Trophoblast cell (in vitro differentiated cells and primary cell): ENCODE results near the gene CD80.
"Not testable (repeated sequence)": the region's sequence is repeated elsewhere in the genome, so short reads cannot be mapped to it uniquely, and the experiment has no call there.

ENCODE experiments used
- DNase-seq, 2 donors: peaks; one replicate each; pipeline ENCODE4 v3.0.0-alpha.2; 2016
- H2AFZ ChIP-seq: 2 replicates; pipeline ENCODE4 v1.6.1; 2013; ENCODE audit warnings: low read length, moderate library complexity, mild to moderate bottlenecking; ENCODE audit not compliant: insufficient read depth, poor library complexity
- H2AK5ac ChIP-seq: 2 replicates; pipeline ENCODE4 v1.6.1; 2013; ENCODE audit warnings: mild to moderate bottlenecking, low read length
- H2BK120ac ChIP-seq: 2 replicates; pipeline ENCODE4 v1.6.1; 2013; ENCODE audit warnings: low read length, mild to moderate bottlenecking, moderate library complexity; ENCODE audit not compliant: insufficient read depth, poor library complexity
- H2BK12ac ChIP-seq: 2 replicates; pipeline ENCODE4 v1.6.1; 2013; ENCODE audit warnings: mild to moderate bottlenecking, low read length, moderate library complexity
- H2BK5ac ChIP-seq: 2 replicates; pipeline ENCODE4 v1.6.1; 2013; ENCODE audit warnings: low read length, low read depth, moderate library complexity, mild to moderate bottlenecking; ENCODE audit not compliant: poor library complexity
- H3K14ac ChIP-seq: 2 replicates; pipeline ENCODE4 v1.6.1; 2013; ENCODE audit warnings: mild to moderate bottlenecking, low read length
- H3K18ac ChIP-seq: 2 replicates; pipeline ENCODE4 v1.6.1; 2013; ENCODE audit warnings: mild to moderate bottlenecking, low read length
- H3K23ac ChIP-seq: 2 replicates; pipeline ENCODE4 v1.6.1; 2013; ENCODE audit warnings: low read length
- H3K27ac ChIP-seq: 2 replicates; pipeline ENCODE4 v1.5.1; 2013; ENCODE audit warnings: low read depth, mild to moderate bottlenecking, inconsistent platforms, low read length, moderate library complexity
- H3K27me3 ChIP-seq: 2 replicates; pipeline ENCODE4 v1.6.1; 2013; ENCODE audit warnings: inconsistent platforms, mild to moderate bottlenecking, low read length, moderate library complexity; ENCODE audit not compliant: insufficient read depth
- H3K36me3 ChIP-seq, 2 experiments: 1 replicate in 1 of 2; 2 replicates in 1 of 2; pipeline ENCODE4 v1.6.1; 2013; ENCODE audit warnings: low read length in 2 of 2, mild to moderate bottlenecking in 2 of 2, moderate library complexity in 1 of 2; ENCODE audit not compliant: insufficient read depth in 2 of 2, control insufficient read depth in 1 of 2
- H3K4ac ChIP-seq: 2 replicates; pipeline ENCODE4 v1.6.1; 2013; ENCODE audit warnings: low read depth, mild to moderate bottlenecking, low read length, moderate library complexity
- H3K4me1 ChIP-seq, 2 experiments: 1 replicate in 1 of 2; 2 replicates in 1 of 2; pipeline ENCODE4 v1.6.1; 2013; ENCODE audit warnings: low read length in 2 of 2, mild to moderate bottlenecking in 2 of 2, moderate library complexity in 1 of 2; ENCODE audit not compliant: insufficient read depth in 2 of 2, control insufficient read depth in 1 of 2
- H3K4me2 ChIP-seq: 2 replicates; pipeline ENCODE4 v1.6.1; 2013; ENCODE audit warnings: inconsistent platforms, mild to moderate bottlenecking, low read length, moderate library complexity
- H3K4me3 ChIP-seq: 2 replicates; pipeline ENCODE4 v1.5.1; 2013; ENCODE audit warnings: mild to moderate bottlenecking, low read depth, low read length, inconsistent platforms
- H3K79me1 ChIP-seq: one replicate; pipeline ENCODE4 v1.6.1; 2013; ENCODE audit warnings: low read length
- H3K79me2 ChIP-seq: 2 replicates; pipeline ENCODE4 v1.6.1; 2013; ENCODE audit warnings: low read length, mild to moderate bottlenecking; ENCODE audit not compliant: control insufficient read depth, insufficient read depth, poor library complexity
- H3K9ac ChIP-seq: 2 replicates; pipeline ENCODE4 v1.6.1; 2013; ENCODE audit warnings: mild to moderate bottlenecking, low read length
- H3K9me3 ChIP-seq: 2 replicates; pipeline ENCODE4 v1.6.1; 2013; ENCODE audit warnings: low read depth, mild to moderate bottlenecking, control low read depth, inconsistent platforms, low read length; ENCODE audit not compliant: insufficient read depth
- H4K12ac ChIP-seq: 2 replicates; pipeline ENCODE4 v1.6.1; 2013; ENCODE audit warnings: low read depth, mild to moderate bottlenecking, low read length, moderate library complexity
- H4K8ac ChIP-seq: 2 replicates; pipeline ENCODE4 v1.6.1; 2013; ENCODE audit warnings: low read depth, mild to moderate bottlenecking, low read length, moderate library complexity
- H4K91ac ChIP-seq: one replicate; pipeline ENCODE4 v1.6.1; 2013; ENCODE audit warnings: low read depth, mild to moderate bottlenecking, low read length, moderate library complexity
- WGBS: extraction: QIAGEN DNeasy Blood & Tissue Kit; methylation state at CpG from one replicate; pipeline ENCODE4 v1.1.7; 2013; ENCODE audit warnings: missing lambda C conversion rate; ENCODE audit not compliant: insufficient read length, insufficient coverage; ENCODE audit errors: extremely low coverage; 5-methylcytosine and 5-hydroxymethylcytosine counted together

The CD80 gene

GRCh38 chr3:119597548-119598288 lies 38.3 kb upstream of the CD80 start, which contains the start of gene PLA1A:
Gene PLA1A, plus strand, starts transcription at chr3:119597885. Its CDS starts 29 bp downstream, at chr3:119597914.
- Histone ChIP-seq H3K14ac (no peak within 1 kb of the TSS), H2BK120ac (no peak within 1 kb of the TSS), H3K79me1 (no peaks in the 10 kb centered on the region), H2BK5ac (no peak within 1 kb of the TSS), H2BK12ac (no peak within 1 kb of the TSS), H4K91ac (no peak within 1 kb of the TSS), H3K4me3 (no peak within 1 kb of the TSS), H3K36me3 (no peaks in the 10 kb centered on the region), H4K12ac (no peak within 1 kb of the TSS), H3K79me2 (no peaks in the 10 kb centered on the region), H3K4me1 (peaks cover 12 to 15% of the 10 kb centered on the region in 2 experiments), H3K27ac (no peak within 1 kb of the TSS), H3K9me3 (peaks cover 3% of the 10 kb centered on the region), H3K9ac (no peak within 1 kb of the TSS), H2AK5ac (no peak within 1 kb of the TSS), H3K18ac (no peak within 1 kb of the TSS), H3K27me3 (no peaks in the 10 kb centered on the region), H2AFZ (no peak within 1 kb of the TSS), H3K4ac (no peak within 1 kb of the TSS), H3K4me2 (no peak within 1 kb of the TSS), H4K8ac (no peak within 1 kb of the TSS), H3K23ac (no peak within 1 kb of the TSS)
- no CpG with 5 or more reads among the region's 7 CpGs for WGBS
- DNase-seq, result no peak

GRCh38 chr3:119596398-119596797 lies 37.0 kb upstream of the CD80 start:
- Histone ChIP-seq H3K9ac (no peak overlapping the region), H2AK5ac (no peak overlapping the region), H4K91ac (no peak overlapping the region), H4K8ac (no peak overlapping the region), H3K18ac (no peak overlapping the region), H3K4me1 (peaks cover 12 to 14% of the 10 kb centered on the region in 2 experiments), H3K23ac (no peak overlapping the region), H3K4me3 (no peak overlapping the region), H2BK5ac (no peak overlapping the region), H4K12ac (no peak overlapping the region), H3K79me2 (no peaks in the 10 kb centered on the region), H3K79me1 (no peaks in the 10 kb centered on the region), H3K4ac (no peak overlapping the region), H3K4me2 (no peak overlapping the region), H3K36me3 (no peaks in the 10 kb centered on the region), H3K14ac (no peak overlapping the region), H3K27ac (no peak overlapping the region), H3K27me3 (no peaks in the 10 kb centered on the region), H3K9me3 (peaks cover 3% of the 10 kb centered on the region), H2BK120ac (no peak overlapping the region), H2AFZ (no peak overlapping the region), H2BK12ac (no peak overlapping the region)
- DNase-seq, result no peak
- WGBS, result no CpG with 5 or more reads among the region's 6 CpGs

- Histone ChIP-seq H3K23ac (no peak overlapping the region), H2BK12ac (no peak overlapping the region), H3K4me1 (peaks cover 12 to 14% of the 10 kb centered on the region in 2 experiments), H3K18ac (no peak overlapping the region), H4K12ac (no peak overlapping the region), H3K36me3 (no peaks in the 10 kb centered on the region), H3K9ac (no peak overlapping the region), H3K14ac (no peak overlapping the region), H3K79me1 (no peaks in the 10 kb centered on the region), H3K4me2 (no peak overlapping the region), H4K91ac (no peak overlapping the region), H3K4me3 (no peak overlapping the region), H4K8ac (no peak overlapping the region), H3K27ac (no peak overlapping the region), H3K4ac (no peak overlapping the region), H3K79me2 (no peaks in the 10 kb centered on the region), H3K27me3 (no peaks in the 10 kb centered on the region), H2AK5ac (no peak overlapping the region), H2BK5ac (no peak overlapping the region), H2BK120ac (no peak overlapping the region), H2AFZ (no peak overlapping the region), H3K9me3 (peaks cover 2% of the 10 kb centered on the region)
- no CpG with 5 or more reads among the region's 7 CpGs for WGBS
- no peak for DNase-seq
Observed at GRCh38 chr3:119595639-119596334, 36.4 kb upstream of the CD80 start.

GRCh38 chr3:119594929-119595328 lies 35.5 kb upstream of the CD80 start:
- H3K79me2 ChIP-seq, DNase-seq, H3K4ac ChIP-seq, H3K9ac ChIP-seq, H2BK120ac ChIP-seq, H3K4me2 ChIP-seq, H2AFZ ChIP-seq, H3K4me3 ChIP-seq, H4K12ac ChIP-seq, H2BK5ac ChIP-seq, H3K36me3 ChIP-seq, H3K27ac ChIP-seq, H3K27me3 ChIP-seq, H3K79me1 ChIP-seq, H2AK5ac ChIP-seq, H4K91ac ChIP-seq, H3K9me3 ChIP-seq, H3K14ac ChIP-seq, H4K8ac ChIP-seq, H2BK12ac ChIP-seq, H3K18ac ChIP-seq, H3K23ac ChIP-seq: not testable (repeated sequence)
- peaks cover 9 to 12% of the 10 kb centered on the region in 2 experiments for H3K4me1 ChIP-seq
- WGBS, result no CpG with 5 or more reads among the region's 1 CpG
